Frontal cortex (tissue), 4 donors: ENCODE measurements around the gene CIT. TPM values are rescaled to one million over a fixed set of nuclear protein-coding genes. Genes with fewer than 3 reads are reported as not detected.

Experiments
- DNase-seq, 2 donors: peaks; one replicate each; pipeline ENCODE4 v3.0.0; 2012; ENCODE audit warnings: low spot score in 2 of 2
- FAIRE-seq: peaks from 2 replicates; lab custom pipeline; 2012; peaks lifted over from hg19 to GRCh38; lab: Jason Lieb, UNC
- total RNA-seq: library from RNA; depleted of rRNA; stranded (reverse); fragments of >200 nt; gene quantifications from one replicate; pipeline ENCODE4 v1.2.3, GENCODE V29; 2014
- donor health status: control.
- donor health status: control.
- donor health status: control.

The CIT gene
- total RNA-seq, 1 donor from 2014 or later = 11.4 TPM

GRCh38 chr12:119748497-119748896 lies 128.6 kb downstream of the CIT start:
- FAIRE-seq = no peak
- no peak for DNase-seq

- no peak for FAIRE-seq
- DNase-seq = no peak
These were observed 131.0 kb downstream of the CIT start for GRCh38 chr12:119746169-119746568.

DNA sequence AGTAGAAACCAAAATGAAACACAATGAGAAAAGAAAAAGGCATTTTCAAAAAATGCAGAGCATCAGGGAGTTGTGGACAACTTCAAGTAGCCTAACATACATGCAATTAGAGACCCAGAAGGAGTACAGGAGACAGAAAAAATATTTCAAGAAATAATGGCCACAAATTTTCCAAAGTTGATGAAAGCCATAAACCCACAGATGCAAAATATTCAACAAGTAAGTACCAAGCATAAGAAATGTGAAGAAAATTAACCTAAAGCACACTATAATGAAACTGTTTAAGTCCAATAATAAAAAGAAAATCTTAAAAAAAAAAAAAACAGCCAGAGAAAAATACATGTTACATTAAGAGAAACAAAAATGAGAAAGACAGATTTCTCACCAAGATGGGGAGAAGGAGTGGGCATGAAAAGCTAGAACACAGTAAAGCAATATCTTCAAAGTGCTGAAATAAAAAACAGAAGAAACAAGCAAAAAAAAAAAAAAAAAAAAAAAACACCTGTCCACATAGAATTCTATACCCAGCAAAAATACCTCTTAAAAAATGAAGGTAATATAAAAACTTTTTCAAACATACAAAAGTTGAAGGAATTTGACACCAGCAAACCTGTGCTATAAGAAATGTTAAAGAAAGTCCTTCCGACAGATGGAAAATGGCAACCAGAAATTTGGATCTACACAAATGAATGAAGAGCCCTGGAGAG lies 132.1 kb downstream of the CIT start:
- FAIRE-seq (no peak), DNase-seq (no peak)

GRCh38 chr12:119742700-119743099 lies 134.4 kb downstream of the CIT start:
- FAIRE-seq = no peak
- no peak for DNase-seq

GRCh38 chr12:119740830-119741229 lies 136.3 kb downstream of the CIT start:
- DNase-seq = no peak
- no peak for FAIRE-seq

DNA sequence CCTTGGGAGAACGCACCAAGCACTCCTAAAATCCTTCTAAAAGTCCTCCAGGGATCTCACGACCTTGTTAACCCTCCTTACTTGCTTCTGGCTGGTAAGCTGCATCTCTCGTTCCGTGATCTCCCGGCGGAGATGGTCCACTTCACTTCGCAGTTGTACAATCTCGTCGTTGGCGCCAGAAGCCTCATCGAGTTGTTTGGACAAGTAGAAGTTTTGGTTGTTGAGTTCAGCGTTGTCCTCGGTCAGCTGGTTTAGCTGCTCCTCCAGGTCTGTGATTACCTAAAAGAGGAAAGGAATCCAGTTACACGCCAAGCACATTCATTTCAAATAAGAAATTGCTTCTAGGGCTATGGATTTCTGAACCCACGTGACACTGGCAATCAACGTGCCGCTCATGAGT lies 142.0 kb downstream of the CIT start:
- no peak for DNase-seq
- no peak for FAIRE-seq

GRCh38 chr12:119730381-119730780 lies 146.7 kb downstream of the CIT start:
- FAIRE-seq (no peak), DNase-seq (no peak)

GRCh38 chr12:119729871-119730270 lies 147.2 kb downstream of the CIT start:
- no peak for DNase-seq
- no peak for FAIRE-seq

- DNase-seq (no peak), FAIRE-seq (no peak)
These were observed 148.7 kb downstream of the CIT start for GRCh38 chr12:119728444-119728745.

- DNase-seq = no peak
- no peak for FAIRE-seq
These were observed 149.3 kb downstream of the CIT start for GRCh38 chr12:119727600-119728443.

- no peak for FAIRE-seq
- peak in 1 of 2 donors; percentile 22 for DNase-seq
These were observed 151.6 kb downstream of the CIT start for GRCh38 chr12:119725523-119725922.

GRCh38 chr12:119721306-119721705 lies 155.8 kb downstream of the CIT start:
- no peak for FAIRE-seq
- DNase-seq = no peak

- DNase-seq (no peak), FAIRE-seq (no peak)
These were observed 156.8 kb downstream of the CIT start for GRCh38 chr12:119720349-119720748.

DNA sequence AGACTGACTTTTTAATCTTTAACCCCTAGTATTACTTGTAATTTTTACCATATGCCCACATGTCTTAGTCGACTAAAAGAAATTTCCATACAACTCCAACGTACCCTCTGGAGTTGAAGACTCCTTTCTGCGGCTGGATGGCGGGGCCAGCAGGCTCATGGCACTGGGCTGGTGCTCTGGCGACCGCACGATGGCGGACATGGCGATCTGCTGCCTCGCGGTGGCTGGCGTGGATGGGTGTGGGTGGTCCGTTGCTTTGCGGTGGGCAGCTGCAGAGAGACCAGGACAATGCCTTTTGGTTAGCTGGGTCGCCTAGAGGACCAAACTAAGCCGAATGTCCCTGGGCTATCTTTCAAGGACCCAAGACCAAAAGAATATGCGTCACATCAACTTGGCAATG lies 159.0 kb downstream of the CIT start:
- FAIRE-seq = no peak
- no peak for DNase-seq

DNA sequence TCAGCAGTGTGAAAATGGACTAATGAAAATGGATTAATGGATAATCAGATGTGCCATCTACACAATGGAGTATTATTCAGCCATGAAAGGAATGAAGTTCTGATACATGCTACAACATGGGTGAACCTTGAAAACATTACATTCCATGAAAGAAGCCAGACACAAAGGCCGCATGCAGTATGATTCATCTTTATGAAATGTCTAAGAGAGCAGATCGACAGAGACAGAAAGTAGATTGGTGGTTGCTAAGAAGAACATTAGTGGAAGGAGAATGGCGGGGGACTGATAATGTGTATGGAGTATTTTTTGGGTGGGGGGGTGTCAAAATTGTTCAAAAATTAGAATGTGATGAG lies 161.9 kb downstream of the CIT start:
- no peak for DNase-seq
- FAIRE-seq = no peak

GRCh38 chr12:119714614-119715267 lies 162.4 kb downstream of the CIT start:
- DNase-seq = no peak
- FAIRE-seq = no peak

GRCh38 chr12:119713551-119714031 lies 163.5 kb downstream of the CIT start:
- FAIRE-seq (no peak), DNase-seq (no peak)

- FAIRE-seq (no peak), DNase-seq (no peak)
These were observed 164.4 kb downstream of the CIT start for GRCh38 chr12:119712721-119713120.

DNA sequence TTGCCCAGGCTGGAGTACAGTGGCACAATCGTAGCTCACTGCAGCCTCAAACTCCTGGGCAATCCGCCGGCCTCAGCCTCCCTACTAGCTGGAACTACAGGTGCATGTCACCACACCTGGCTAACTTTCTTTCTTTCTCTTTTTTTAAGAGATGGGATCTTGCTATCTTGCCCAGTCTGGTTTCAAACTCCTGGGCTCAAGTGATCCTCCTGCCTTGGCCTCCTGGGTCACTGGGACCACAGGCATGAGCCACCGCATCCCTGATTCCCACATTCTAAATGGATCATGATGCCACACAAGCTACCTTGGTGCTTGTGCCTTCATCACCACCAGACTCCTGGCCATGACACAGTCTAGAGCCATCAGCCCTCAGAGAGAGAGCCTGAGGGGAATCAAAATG lies 165.4 kb downstream of the CIT start:
- no peak for FAIRE-seq
- DNase-seq = no peak

GRCh38 chr12:119710965-119711551 lies 166.1 kb downstream of the CIT start:
- DNase-seq = no peak
- FAIRE-seq = no peak
